Kidney (tissue), 14 donors: ENCODE data around the gene SLC8A2. TPM values are rescaled to one million over a fixed set of nuclear protein-coding genes. Genes with fewer than 3 reads are reported as not detected.
"Not testable (repeated sequence)": the region's sequence is repeated elsewhere in the genome, so short reads cannot be mapped to it uniquely, and the experiment has no call there.

Experiments used
- DNase-seq, 5 donors: peaks; one replicate each; pipeline ENCODE4 v3.0.0-alpha.2; 2013 to 2020
- FAIRE-seq: peaks from 2 replicates; lab custom pipeline; 2012; peaks lifted over from hg19 to GRCh38; lab: Jason Lieb, UNC
- H3K27ac ChIP-seq, 2 donors: one replicate each; pipeline ENCODE4 v1.7.0; 2013; ENCODE audit warnings: low read depth in 2 of 2, low read length in 2 of 2, inconsistent platforms in 1 of 2
- H3K27me3 ChIP-seq: one replicate; pipeline ENCODE4 v1.7.1; 2013; ENCODE audit warnings: low read length, inconsistent platforms; ENCODE audit not compliant: control insufficient read depth, insufficient read depth
- H3K36me3 ChIP-seq, 3 donors: one replicate each; pipeline versions ENCODE4 v1.7.0 to v1.7.1; 2013; ENCODE audit warnings: low read length in 3 of 3, control low read depth in 1 of 3, inconsistent platforms in 1 of 3; ENCODE audit not compliant: insufficient read depth in 3 of 3, control insufficient read depth in 2 of 3
- H3K4me1 ChIP-seq, 3 donors: one replicate each; pipeline versions ENCODE4 v1.7.0 to v1.7.1; 2013; ENCODE audit warnings: low read length in 3 of 3, inconsistent platforms in 1 of 3, low read depth in 1 of 3; ENCODE audit not compliant: control insufficient read depth in 2 of 3, insufficient read depth in 2 of 3
- H3K4me3 ChIP-seq, 3 donors: one replicate each; pipeline versions ENCODE4 v1.7.0 to v1.8.1; 2013; ENCODE audit warnings: low read length in 3 of 3, control low read depth in 1 of 3, inconsistent platforms in 1 of 3
- H3K9ac ChIP-seq, 3 donors: one replicate each; pipeline versions ENCODE4 v1.7.0 to v1.7.1; 2013; ENCODE audit warnings: low read length in 3 of 3, control low read depth in 1 of 3, inconsistent platforms in 1 of 3
- H3K9me3 ChIP-seq, 3 donors: one replicate each; pipeline versions ENCODE4 v1.7.0 to v1.7.1; 2013; ENCODE audit warnings: low read length in 3 of 3, control low read depth in 1 of 3, inconsistent platforms in 1 of 3; ENCODE audit not compliant: control insufficient read depth in 2 of 3, insufficient read depth in 1 of 3
- CTCF ChIP-seq: IDR thresholded peaks from 3 replicates; pipeline ENCODE4 v1.5.1; 2012; ENCODE audit warnings: mild to moderate bottlenecking, moderate library complexity, borderline replicate concordance; ENCODE audit not compliant: insufficient read depth; ENCODE audit errors: extremely low read depth
- intact Hi-C: fragments of 100-400 bp; cut with DNase I; formaldehyde crosslinking; loops from one replicate; pipeline ENCODE4 v1.11.1; 2022
- polyA plus RNA-seq: library from polyadenylated mRNA; stranded (reverse); fragments of 350-450 nt; fragmentation: Illumina TruSeq; extraction: RNeasy Lipid Tissue Mini Kit (QIAGEN cat#74804); gene quantifications from one replicate; pipeline ENCODE4 v1.2.3, GENCODE V29; 2014; ENCODE audit warnings: low read depth, low replicate concordance; ENCODE audit not compliant: insufficient read depth
- total RNA-seq: library from RNA; stranded (reverse); fragmentation: NEBNext Ultra II Directional; extraction: Animal tissue kit (Norgen Biotek cat#: 25700); gene quantifications from one replicate; pipeline ENCODE4 v1.2.1, GENCODE V29; 2021
- donor health status: control.
- donor health status: control.
- donor health status: control.
- donor health status: control.
- donor health status: control.
- donor health status: DM: yes; HTN: yes; CAD: no.
- donor health status: Normal renal cell carcinoma (clear cell type).

SLC8A2 gene
- total and polyA plus RNA-seq, 2 donors from 2014 or later: 0.94 TPM; not detected in 1

GRCh38 chr19:47389150-47389556 is 82.5 kb downstream of the SLC8A2 start:
- DNase-seq (no peak), FAIRE-seq (no peak)
- Histone ChIP-seq H3K9ac (no peak overlapping the region), H3K27me3 (no peaks in the 10 kb centered on the region), H3K36me3 (no peaks in the 10 kb centered on the region), H3K4me1 (no peaks in the 10 kb centered on the region), H3K9me3 (no peaks in the 10 kb centered on the region), H3K4me3 (no peak overlapping the region), H3K27ac (no peak overlapping the region)
- no peak for TF ChIP-seq CTCF
- intact Hi-C loops: no loop called here

GRCh38 chr19:47388721-47389120 is 83.0 kb downstream of the SLC8A2 start:
- H3K36me3 ChIP-seq, H3K4me3 ChIP-seq, H3K9ac ChIP-seq, H3K27ac ChIP-seq, intact Hi-C loops, DNase-seq, H3K9me3 ChIP-seq, H3K4me1 ChIP-seq, H3K27me3 ChIP-seq, FAIRE-seq: not testable (repeated sequence)

DNA sequence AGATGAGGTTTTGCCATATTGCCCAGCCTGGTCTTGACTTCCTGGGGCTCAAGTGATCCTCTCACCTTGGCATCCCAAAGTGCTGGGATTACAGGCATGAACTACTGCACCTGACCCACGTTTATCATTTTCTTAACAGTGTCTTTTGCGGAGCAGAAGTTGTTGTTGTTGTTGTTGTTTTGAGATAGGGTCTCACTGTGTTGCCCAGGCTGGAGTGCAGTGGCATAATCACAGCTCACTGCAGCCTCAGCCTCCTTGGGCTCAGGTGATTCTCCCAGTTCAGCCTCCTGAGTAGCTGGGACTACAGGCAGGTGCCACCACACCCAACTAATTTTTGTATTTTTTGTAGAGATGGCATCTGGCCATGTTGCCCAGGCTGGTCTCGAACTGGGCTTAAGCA is 84.1 kb downstream of the SLC8A2 start:
- H3K9ac ChIP-seq, H3K4me3 ChIP-seq, H3K27ac ChIP-seq, H3K4me1 ChIP-seq, intact Hi-C loops, H3K36me3 ChIP-seq, DNase-seq, H3K9me3 ChIP-seq, H3K27me3 ChIP-seq, FAIRE-seq: not testable (repeated sequence)

GRCh38 chr19:47386582-47386981 is 85.1 kb downstream of the SLC8A2 start:
- H3K9me3 ChIP-seq, H3K36me3 ChIP-seq, intact Hi-C loops, DNase-seq, FAIRE-seq, H3K27ac ChIP-seq, H3K9ac ChIP-seq, H3K4me1 ChIP-seq, H3K27me3 ChIP-seq, H3K4me3 ChIP-seq: not testable (repeated sequence)

- H3K4me1 ChIP-seq, FAIRE-seq: not testable (repeated sequence)
Observed at GRCh38 chr19:47384533-47384932, 87.2 kb downstream of the SLC8A2 start.

DNA sequence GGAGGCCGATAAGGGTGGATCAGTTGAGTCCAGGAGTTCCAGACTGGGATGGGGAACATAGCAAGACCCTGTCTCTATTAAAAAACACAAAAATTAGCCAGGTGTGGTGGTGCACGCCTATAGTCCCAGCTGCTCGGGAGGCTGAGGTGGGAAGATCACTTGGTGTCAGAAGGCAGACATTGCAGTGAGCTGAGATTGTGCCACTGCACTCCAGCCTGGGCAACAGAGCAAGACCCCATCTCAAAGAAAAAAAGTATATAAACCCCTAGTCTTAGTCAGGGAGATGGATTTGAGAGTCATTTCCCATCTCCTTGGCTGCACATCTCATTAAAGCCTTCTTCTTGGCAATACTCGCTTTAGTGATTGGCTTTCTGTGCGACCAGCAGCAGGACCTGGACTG is 87.8 kb downstream of the SLC8A2 start:
- H3K27ac ChIP-seq: not testable (repeated sequence)

More at GRCh38 chr19:47384533-47384932, 87.2 kb downstream of the SLC8A2 start:
- H3K36me3 ChIP-seq: peaks cover 0 to 17% (median 9%) of the 10 kb centered on the region in 3 donors
- H3K27me3 ChIP-seq, H3K9ac ChIP-seq, H3K9me3 ChIP-seq, H3K27ac ChIP-seq, H3K4me3 ChIP-seq, intact Hi-C loops, DNase-seq: not testable (repeated sequence)

More for the DNA sequence above, 87.8 kb downstream of the SLC8A2 start:
- H3K9me3 ChIP-seq, DNase-seq, intact Hi-C loops, FAIRE-seq, H3K27me3 ChIP-seq, H3K4me3 ChIP-seq, H3K9ac ChIP-seq, H3K4me1 ChIP-seq: not testable (repeated sequence)
- peaks cover 0 to 17% (median 9%) of the 10 kb centered on the region in 3 donors for H3K36me3 ChIP-seq
